Endothelial cell of hepatic sinusoid (primary cell): ENCODE data around the gene CBLN2.

Experiments
- in situ Hi-C: cut with HindIII; loops from 2 replicates; pipeline ENCODE4 v1.10.0; 2017; ENCODE audit warnings: low sequenced_read_pairs

Gene CBLN2

GRCh38 chr18:72544092-72544886, at the start of gene CBLN2:
CBLN2 (minus strand) TSS chr18:72544342; CDS start chr18:72542160, 2,182 bp downstream.
- in situ Hi-C loops = no loop called here

GRCh38 chr18:72588360-72588759, 44.2 kb upstream of the CBLN2 start:
- in situ Hi-C loops = no loop called here

GRCh38 chr18:72584787-72585186, 40.6 kb upstream of the CBLN2 start:
- in situ Hi-C loops = loop anchor here (5.0 kb wide), 1 partner anchor 63 kb away; no protein-coding TSS in a partner anchor

- in situ Hi-C loops = loop anchor here (5.0 kb wide), 1 partner anchor 65 kb away; no protein-coding TSS in a partner anchor
Measured at GRCh38 chr18:72581976-72582375, 37.8 kb upstream of the CBLN2 start.

GRCh38 chr18:72572896-72573295, 28.8 kb upstream of the CBLN2 start:
- in situ Hi-C loops = no loop called here

- in situ Hi-C loops = no loop called here
Measured at GRCh38 chr18:72566290-72566689, 22.1 kb upstream of the CBLN2 start.

GRCh38 chr18:72555968-72556367, 11.8 kb upstream of the CBLN2 start:
- in situ Hi-C loops = no loop called here

- in situ Hi-C loops = no loop called here
Measured at GRCh38 chr18:72555101-72555500, 11.0 kb upstream of the CBLN2 start.

GRCh38 chr18:72543357-72544055, 636 bp downstream of the CBLN2 start:
- in situ Hi-C loops = no loop called here

GRCh38 chr18:72542984-72543356, 1.2 kb downstream of the CBLN2 start:
- in situ Hi-C loops = no loop called here

- in situ Hi-C loops = no loop called here
Measured at GRCh38 chr18:72542342-72542741, 1.8 kb downstream of the CBLN2 start.

- in situ Hi-C loops = no loop called here
Measured at GRCh38 chr18:72541871-72542332, 2.2 kb downstream of the CBLN2 start.

- in situ Hi-C loops = no loop called here
Measured at GRCh38 chr18:72539901-72540300, 4.2 kb downstream of the CBLN2 start.

GRCh38 chr18:72530622-72531021, 13.5 kb downstream of the CBLN2 start:
- in situ Hi-C loops = no loop called here

- in situ Hi-C loops = loop anchor here (5.0 kb wide), 1 partner anchor 72 kb away; no protein-coding TSS in a partner anchor
Measured at GRCh38 chr18:72504866-72505265, 39.3 kb downstream of the CBLN2 start.

- in situ Hi-C loops = no loop called here
Measured at GRCh38 chr18:72502671-72503431, 41.3 kb downstream of the CBLN2 start.

GRCh38 chr18:72492497-72492896, 51.6 kb downstream of the CBLN2 start:
- in situ Hi-C loops = no loop called here
